GM20431 (cell line): ENCODE measurements around the gene COG4.
"Not testable (repeated sequence)": the region's sequence is repeated elsewhere in the genome, so short reads cannot be mapped to it uniquely, and the experiment has no call there.

Experiments used
- in situ Hi-C: fragments of 300-500 bp; cut with MseI, MboI; formaldehyde crosslinking; loops from one replicate; pipeline ENCODE4 v1.15.0; 2020; ENCODE audit warnings: low sequenced_read_pairs; ENCODE audit not compliant: unreplicated experiment

Gene COG4

DNA sequence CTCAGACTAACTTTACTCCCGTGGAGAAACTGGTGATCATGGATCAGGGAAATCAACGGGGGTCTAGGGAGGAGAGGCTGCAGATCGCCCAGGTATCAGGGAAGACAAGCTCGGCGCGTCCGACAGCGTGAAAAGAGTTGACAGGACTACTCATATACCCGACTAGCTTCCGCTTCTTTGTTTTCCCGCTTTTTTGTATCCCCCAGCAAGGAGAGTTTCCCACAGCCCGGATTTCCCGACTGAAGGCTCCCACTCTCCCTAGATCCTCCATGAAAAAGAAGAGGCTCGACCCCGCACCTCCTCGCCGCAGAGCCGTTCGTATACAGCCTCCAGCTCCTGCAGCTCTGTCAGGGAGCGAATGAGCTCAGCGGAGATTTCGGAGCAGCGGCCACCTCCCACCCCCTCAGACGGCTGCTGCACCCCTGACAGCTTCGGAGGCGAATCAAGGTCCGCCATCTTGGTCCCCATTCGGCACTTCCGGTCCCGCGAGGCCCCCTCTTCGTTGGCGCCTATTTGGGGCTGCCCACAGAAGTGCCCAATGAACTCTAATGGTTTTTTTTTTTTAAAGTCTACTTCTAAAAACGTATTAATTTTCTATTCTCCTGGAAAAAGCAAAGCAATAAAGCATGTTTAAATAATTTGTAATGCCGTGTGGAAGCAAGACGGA is at the start of gene COG4:
TSS of gene COG4 (minus strand) at position 479 of the 667 bp plus-strand sequence. CDS start at position 468, 11 bp downstream.
- in situ Hi-C loops: no loop called here

DNA sequence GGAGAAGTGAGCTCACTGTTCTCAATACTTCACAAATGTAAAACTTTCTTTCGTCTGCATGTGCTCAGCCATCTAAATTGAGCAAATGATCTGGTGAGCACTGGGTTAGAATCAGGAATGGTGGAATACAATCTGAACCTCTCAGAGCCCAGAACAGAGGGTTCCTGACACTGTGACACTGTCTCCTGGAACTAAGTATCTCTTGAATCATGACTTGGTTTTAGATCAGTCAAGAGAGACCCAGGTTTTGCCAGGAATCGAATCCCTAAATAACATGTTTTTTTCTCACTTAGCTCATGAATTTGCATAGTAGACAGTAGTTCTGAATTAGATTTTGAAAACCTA is 49.5 kb upstream of the COG4 start:
- in situ Hi-C loops: no loop called here

DNA sequence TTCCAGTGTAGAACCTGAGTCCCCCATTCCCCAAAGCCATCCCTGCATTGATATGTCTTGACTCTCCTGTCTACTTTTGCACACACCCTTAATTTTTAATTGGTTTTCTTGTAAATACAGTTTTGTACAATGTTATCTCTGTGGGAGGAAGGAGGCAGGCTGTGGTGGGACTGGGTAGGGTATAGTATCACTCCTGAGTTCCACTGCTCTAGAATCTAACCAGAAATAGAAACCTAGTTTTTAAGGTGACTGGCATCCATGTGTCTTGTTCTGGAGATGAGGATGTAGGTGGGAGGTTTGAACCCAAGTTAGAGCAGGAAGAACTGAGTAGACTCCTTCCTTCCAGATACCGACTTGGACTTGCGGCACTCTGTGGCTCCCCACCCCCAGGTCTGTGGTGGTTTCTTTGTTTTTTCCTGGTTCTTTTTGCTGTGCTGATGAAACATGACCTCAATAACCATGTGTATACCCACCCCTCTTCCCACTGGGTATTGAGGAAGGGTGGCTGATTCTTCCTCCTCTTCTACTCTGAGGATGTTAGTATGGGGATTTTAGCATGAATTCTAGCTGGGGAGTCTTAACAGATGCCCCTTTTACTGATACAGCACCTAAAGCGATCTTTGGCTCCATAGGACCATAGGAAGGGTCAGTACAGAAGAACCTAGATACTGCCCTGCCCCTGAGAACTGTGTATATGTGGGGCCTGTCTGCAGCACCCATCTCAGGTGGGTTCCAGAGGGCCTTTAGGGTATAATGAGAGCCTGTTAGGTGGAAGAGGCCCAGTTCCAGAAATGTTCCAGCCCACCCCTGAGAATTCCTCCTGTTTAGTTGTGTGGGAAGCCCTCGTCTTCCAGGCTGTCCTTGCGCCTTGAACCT is 48.9 kb upstream of the COG4 start:
- in situ Hi-C loops: no loop called here

DNA sequence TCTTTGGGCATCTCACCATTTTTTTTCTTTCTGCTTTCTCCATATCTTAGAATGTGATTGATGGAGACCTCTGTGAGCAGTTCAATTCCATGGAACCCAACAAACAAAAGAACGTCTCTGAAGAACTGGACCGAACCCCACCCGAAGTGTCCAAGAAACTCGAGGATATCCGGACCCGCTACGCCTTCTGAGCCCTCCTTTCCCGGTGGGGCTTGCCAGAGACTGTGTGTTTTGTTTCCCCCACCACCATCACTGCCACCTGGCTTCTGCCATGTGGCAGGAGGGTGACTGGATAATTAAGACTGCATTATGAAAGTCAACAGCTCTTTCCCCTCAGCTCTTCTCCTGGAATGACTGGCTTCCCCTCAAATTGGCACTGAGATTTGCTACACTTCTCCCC is 48.3 kb upstream of the COG4 start:
- in situ Hi-C loops: no loop called here

DNA sequence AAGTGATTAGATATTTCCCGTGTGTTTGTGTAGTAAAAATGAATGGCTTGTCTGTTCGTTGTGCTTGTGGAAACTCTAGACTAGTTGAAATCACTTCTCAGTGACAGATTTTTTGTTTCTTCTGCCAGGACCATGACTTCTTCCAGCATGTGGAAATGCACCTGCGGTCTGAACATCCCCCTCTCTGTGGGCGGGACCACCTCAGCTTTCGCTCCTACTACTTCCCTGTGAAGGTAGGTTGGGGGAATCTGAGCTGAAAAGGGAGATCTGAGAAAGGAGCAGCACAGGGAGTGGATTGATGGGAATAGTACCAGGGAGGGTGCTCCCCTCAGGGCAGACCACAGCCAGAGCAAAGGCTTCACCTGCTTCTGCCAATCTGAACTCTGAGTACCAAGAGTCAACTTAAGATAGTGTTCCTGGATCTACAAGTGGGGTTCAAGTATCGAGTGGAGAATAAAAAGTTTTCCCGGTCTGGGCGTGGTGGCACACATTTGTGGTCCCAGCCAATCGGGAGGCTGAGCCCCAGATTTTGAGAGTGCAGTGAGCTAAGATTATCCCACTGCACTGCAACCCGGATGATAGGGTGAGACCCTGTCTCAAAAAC is 47.7 kb upstream of the COG4 start:
- in situ Hi-C loops: no loop called here

DNA sequence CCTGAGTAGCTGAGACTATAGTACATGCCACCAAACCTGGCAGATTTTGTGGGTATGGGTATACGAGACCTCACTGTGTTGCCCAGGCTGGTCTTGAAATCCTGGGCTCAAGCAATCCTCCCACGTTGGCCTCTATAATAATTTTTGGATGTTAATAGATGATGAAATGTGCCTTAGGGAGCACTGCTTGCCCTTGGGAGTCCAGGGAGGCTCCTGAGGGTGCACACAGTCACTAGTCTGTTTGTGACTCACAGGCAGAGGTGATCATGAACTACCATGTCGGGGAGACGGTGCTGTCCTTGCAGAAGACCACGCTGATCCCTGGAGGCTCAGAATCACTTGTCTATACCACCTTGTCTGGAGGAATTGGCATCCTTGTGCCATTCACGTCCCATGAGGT is 46.4 kb upstream of the COG4 start:
- in situ Hi-C loops: no loop called here

DNA sequence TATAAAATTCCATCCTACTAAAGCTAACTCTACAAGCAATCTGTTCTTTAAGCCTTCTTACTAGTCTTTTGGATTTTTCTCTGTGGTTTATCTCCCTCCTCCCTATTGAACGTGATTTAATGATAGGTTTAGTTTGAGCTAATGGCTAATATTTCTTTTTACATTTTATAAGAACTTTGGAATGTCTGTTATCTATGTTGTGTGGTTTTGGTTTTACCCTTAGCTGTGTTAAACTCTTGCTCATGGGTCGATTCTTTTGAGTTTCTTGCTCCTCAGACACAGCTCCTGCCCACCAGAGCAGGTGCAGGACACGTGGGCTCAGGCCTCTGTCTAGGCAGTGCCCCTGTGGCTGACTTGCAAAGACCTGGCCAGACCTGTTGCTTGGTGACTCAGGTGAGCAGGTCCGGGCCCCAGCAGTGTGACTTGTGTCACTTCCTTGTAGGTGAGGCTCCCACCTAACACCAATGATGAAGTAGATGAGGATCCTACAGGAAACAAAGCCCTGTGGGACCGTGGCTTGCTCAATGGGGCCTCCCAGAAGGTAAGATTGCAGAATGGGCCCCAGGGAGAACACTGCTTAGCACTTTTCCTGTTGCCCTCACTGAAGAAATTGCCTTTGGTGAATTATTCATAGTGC is 45.4 kb upstream of the COG4 start:
- in situ Hi-C loops: no loop called here

DNA sequence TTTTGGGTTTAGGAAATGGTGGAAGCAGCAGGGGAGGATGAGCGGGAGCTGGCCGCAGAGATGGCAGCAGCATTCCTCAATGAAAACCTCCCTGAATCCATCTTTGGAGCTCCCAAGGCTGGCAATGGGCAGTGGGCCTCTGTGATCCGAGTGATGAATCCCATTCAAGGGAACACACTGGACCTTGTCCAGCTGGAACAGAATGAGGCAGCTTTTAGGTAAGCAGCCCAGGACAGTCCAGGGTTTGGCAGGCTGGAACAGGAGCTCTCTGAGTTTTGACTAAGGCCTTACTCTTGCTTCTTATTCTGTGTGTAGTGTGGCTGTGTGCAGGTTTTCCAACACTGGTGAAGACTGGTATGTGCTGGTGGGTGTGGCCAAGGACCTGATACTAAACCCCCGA is 41.7 kb upstream of the COG4 start:
- in situ Hi-C loops: no loop called here

DNA sequence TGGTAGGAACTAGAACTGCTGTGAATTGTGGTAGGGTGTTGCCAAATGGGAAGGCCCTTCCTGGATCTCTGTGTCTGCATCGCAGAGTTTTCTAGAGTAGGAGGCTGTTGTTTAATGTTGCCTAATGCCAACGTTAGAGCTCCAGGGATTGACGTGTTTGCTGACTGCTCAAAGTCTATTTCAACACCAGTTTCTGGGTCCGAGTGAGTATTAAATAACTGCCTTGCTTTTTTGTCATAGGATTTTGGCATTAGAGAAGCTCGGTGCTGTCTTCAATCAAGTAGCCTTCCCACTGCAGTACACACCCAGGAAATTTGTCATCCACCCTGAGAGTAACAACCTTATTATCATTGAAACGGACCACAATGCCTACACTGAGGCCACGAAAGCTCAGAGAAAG is 40.3 kb upstream of the COG4 start:
- in situ Hi-C loops: no loop called here

DNA sequence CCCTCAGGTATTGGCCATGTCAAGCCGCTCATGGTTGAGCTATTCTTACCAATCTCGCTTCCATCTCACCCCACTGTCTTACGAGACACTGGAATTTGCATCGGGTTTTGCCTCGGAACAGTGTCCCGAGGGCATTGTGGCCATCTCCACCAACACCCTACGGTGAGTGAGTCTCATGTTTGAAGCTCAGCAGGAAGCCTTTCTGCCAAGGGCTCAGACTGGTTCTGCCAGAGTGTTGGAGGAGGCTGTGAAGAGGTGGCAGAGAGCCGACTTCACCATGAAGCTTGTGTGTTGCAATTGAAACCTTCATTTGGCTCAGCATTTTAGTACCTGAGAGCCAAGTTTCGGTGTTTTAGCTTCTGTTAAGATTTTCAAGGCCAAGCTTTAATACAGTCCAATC is 38.3 kb upstream of the COG4 start:
- in situ Hi-C loops: no loop called here

DNA sequence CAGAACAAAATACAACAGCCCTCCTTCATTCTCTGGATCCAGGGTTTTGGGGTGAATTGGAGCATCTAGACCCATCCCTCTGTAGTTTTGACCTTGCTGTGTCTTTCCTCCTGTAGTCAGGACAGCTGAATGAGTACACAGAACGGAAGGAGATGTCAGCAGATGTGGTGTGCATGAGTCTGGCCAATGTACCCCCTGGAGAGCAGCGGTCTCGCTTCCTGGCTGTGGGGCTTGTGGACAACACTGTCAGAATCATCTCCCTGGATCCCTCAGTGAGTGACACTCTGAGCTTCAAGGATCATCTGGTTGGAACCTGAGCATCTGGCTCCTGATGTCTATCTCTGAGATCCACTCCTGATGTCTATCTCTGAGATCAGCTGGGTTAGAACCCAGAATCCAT is 32.7 kb upstream of the COG4 start:
- in situ Hi-C loops: no loop called here

DNA sequence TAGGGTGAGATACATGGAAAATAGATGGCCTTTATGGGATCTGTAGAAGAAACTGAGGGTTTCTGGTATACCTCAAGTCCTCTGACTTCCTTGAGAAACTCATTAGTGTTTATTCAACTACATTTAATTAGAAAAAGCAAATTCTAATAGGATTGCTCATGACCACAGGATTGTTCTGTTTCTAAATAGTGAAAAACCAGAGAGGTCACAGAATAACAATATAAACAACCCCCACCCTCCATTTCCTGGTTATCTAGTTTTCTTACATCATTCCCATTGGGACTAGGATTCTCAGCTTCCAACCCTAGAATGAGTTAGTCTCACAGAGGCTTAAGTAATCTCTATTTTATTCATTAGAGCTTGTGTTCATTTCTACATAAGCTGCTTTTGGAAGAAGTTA is 30.3 kb upstream of the COG4 start:
- in situ Hi-C loops: no loop called here

DNA sequence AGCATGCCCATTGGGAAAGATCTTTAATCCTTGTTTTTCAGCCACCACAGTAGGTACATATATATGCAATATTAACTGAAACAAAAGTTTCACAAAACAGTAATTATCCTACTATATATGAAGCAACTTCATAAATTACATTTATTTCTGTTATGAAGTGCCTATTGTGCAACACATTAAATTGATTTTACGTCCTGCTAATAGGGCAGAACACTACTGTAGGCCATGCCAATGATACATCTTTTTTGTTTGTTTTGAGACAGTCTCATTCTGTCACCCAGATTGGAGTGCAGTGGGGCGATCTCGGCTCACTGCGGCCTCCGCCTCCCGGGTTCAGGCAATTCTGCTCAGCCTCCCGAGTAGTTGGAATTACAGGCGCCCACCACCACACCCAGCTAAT is 29.3 kb upstream of the COG4 start:
- in situ Hi-C loops: no loop called here

DNA sequence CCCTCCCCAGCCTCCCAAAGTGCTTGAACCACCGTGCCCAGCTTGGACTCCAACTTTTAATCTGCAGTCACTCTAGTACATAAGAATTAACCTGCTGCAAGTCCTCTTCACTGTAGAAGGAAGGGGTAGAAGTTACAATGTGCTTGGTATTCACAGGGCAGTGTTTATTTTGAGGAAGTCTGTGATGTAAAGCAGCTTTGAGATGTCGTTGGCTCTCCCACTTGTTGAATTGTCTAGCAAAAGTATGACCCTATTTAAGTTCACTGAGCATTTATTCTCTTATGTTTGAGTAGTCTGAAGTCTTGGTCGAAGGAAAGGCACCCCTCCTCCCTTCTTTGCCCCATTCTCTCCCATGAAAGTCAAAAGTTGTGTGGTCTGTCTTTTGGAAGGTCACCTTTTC is 28.4 kb upstream of the COG4 start:
- in situ Hi-C loops: no loop called here

DNA sequence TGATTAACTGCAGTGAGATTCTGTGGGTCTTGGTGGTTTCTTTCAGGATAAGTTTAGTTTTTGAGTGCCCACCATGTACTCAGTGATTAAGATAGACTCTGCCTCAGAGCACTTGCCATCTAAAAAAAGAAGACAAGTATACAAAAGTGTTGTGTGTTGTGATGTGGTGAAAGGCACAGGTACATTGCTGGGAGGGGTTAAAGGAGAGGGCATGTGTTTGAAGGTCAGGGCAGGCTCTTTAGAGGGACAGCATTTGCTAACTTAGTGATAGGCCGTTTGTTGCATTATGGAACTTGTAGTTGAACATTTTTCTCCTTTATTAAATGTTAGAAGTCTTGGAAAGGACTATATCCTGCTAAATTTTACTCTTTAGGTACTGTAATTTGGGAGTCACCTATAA is 26.7 kb upstream of the COG4 start:
- in situ Hi-C loops: no loop called here

DNA sequence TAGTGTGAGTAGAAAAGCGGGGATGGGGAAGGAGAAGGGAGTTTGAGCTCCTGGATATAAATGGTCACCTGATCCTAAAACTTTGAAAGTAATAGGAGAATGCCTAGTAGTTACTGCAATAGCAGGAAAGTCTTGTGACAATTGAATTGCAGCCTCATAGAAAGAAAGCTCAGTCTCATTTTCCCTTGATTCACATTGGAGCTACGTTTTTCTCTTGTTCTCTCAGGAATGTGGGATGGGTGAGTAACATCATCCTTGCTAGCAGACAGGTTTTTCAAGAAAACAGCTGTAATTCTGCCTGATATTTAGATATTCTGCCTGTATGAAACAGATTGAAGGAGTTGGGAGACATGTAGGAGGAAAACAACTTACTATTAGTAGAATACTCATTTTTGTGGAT is 25.6 kb upstream of the COG4 start:
- in situ Hi-C loops: no loop called here

DNA sequence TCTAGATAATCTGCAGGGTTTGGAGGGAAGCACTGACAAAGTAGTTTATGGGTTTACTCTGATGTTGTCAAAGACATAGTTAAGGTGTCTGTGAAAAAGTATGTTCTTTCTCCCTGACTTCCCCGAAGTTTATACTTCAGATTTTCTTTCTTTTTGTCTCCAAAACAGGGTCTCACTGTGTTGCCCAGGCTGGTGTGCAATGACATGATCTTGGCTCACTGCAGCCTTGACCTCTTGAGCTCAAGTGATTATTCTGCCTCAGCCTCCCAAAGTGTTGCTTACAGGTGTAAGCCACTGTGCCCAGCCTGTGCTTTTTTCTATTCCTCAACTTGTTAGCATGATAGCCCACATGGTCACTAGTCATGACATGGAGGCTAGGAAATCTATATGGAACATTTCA is 21.2 kb upstream of the COG4 start:
- in situ Hi-C loops: no loop called here

DNA sequence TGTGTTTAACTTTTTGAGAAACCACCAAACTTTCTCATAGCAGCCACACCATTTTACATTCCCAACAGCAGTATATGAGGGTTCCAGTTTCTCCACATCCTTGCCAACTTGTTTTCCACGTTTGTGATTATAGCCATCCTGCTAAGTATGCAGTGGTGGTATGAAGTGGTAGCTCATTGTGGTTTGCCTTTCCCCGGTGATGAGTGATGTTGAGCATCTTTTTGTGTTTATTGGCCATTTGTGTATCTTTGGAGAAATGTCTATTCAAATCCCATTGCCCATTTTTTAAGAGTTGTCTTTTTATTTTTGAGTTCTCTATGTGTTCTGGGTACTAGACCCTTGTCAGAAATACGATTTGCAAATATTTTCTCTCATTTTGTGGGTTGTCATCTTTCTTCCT is 17.6 kb upstream of the COG4 start:
- in situ Hi-C loops: no loop called here

DNA sequence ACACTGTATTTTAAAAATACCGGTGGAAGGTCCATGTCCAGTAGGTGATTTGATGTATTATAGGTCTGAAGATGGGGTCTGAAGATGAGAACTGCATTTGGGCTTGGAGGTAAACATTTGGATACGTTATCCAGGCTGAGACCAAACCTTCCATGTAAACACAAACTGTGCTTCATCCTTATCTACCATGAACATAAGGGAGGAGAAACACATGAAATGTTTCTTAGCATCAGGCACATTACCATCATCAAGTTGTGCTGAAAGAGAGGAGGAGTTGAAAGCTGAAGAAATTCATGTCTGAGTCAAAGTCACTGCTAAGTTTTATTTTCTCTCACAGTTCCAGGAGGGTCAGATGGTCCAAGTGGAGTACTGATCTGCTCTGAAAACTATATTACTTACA is 11.6 kb upstream of the COG4 start:
- in situ Hi-C loops: no loop called here

DNA sequence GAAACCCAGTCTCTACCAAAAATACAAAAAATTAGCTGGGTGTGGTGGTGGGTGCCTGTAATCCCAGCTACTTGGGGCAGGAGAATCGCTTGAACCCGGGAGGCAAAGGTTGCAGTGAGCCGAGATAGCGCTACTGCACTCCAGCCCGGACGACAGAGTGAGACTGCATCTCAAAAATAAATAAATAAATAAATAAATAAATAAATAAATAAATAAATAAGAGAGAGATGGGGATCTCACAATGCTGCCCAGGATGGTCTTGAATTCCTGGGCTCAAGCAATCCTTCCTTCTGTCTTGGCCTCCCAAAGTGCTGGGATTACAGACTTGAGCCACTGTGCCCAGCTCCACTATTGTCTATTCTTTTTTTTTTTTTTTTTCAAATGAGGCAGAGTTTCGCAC is 6.6 kb upstream of the COG4 start:
- in situ Hi-C loops: not testable (repeated sequence)
